ENCODE results near the gene RPL31. TPM values are rescaled to one million over a fixed set of nuclear protein-coding genes. Genes with fewer than 3 reads are reported as not detected.
"Not testable (repeated sequence)": the region's sequence is repeated elsewhere in the genome, so short reads cannot be mapped to it uniquely, and the experiment has no call there.

RPL31 gene
- total and polyA plus RNA-seq, 4 experiments from 2014 or later, result 2,455 to 6,581 (median 4,056) TPM

GRCh38 chr2:101047774-101048173 lies 45.7 kb downstream of the RPL31 start:
- H3K4me1 Mint-ChIP-seq, result no peaks in the 10 kb centered on the region

GRCh38 chr2:101048756-101049155 lies 46.7 kb downstream of the RPL31 start:
- Mint-ChIP-seq H3K36me3 (no peaks in the 10 kb centered on the region), H3K27me3 (peaks cover 2 to 4% of the 10 kb centered on the region in 2 donors), H3K27ac (no peak overlapping the region), H3K4me3 (no peak overlapping the region), H3K4me1 (no peaks in the 10 kb centered on the region), H3K9me3 (no peaks in the 10 kb centered on the region)
- no peak overlapping the region for H3K27ac ChIP-seq (ENCODE audit: low read depth, low read length)
- H3K4me1 ChIP-seq (ENCODE audit: insufficient read depth, low read length), result no peaks in the 10 kb centered on the region
- CTCF ChIA-PET (ENCODE audit: partially characterized antibody), result interaction anchor here (0.8 kb wide), 1 partner anchor 36 kb away, joined by 3 read pairs; no protein-coding TSS in a partner anchor
- POLR2A ChIA-PET (ENCODE audit: partially characterized antibody), result no interaction called here
- intact Hi-C loops (cut with micrococcal nuclease), result no loop called here
- no peaks in the 10 kb centered on the region for H3K27me3 ChIP-seq (ENCODE audit: insufficient read depth, low read length)
- no peak for DNase-seq
- no peak overlapping the region for H3K4me3 ChIP-seq (ENCODE audit: low read length in 2 of 2)
- no peaks in the 10 kb centered on the region for H3K9me3 ChIP-seq (ENCODE audit: control insufficient read depth in 1 of 2, low read length in 2 of 2)
- H3K36me3 ChIP-seq (ENCODE audit: insufficient read depth, low read length), result no peaks in the 10 kb centered on the region

More at GRCh38 chr2:101047774-101048173, 45.7 kb downstream of the RPL31 start:
- POLR2A ChIA-PET (ENCODE audit: partially characterized antibody), result no interaction called here
- no peaks in the 10 kb centered on the region for H3K36me3 ChIP-seq (ENCODE audit: insufficient read depth, low read length)
- no peak overlapping the region for H3K27ac ChIP-seq (ENCODE audit: low read depth, low read length)
- Mint-ChIP-seq H3K27me3 (peaks cover 2 to 7% of the 10 kb centered on the region in 2 donors), H3K4me3 (no peak overlapping the region), H3K36me3 (no peaks in the 10 kb centered on the region), H3K9me3 (no peaks in the 10 kb centered on the region), H3K27ac (no peak overlapping the region)
- H3K27me3 ChIP-seq (ENCODE audit: insufficient read depth, low read length), result no peaks in the 10 kb centered on the region
- H3K4me3 ChIP-seq (ENCODE audit: low read length in 2 of 2), result no peak overlapping the region
- H3K9me3 ChIP-seq (ENCODE audit: control insufficient read depth in 1 of 2, low read length in 2 of 2), result no peaks in the 10 kb centered on the region
- DNase-seq, result no peak
- CTCF ChIA-PET (ENCODE audit: partially characterized antibody), result no interaction called here
- no peaks in the 10 kb centered on the region for H3K4me1 ChIP-seq (ENCODE audit: insufficient read depth, low read length)
- intact Hi-C loops (cut with micrococcal nuclease), result no loop called here

GRCh38 chr2:101050886-101051285 lies 48.8 kb downstream of the RPL31 start:
- H3K27ac Mint-ChIP-seq; H3K9me3 Mint-ChIP-seq; H3K27me3 ChIP-seq (ENCODE audit: insufficient read depth, low read length); H3K27me3 Mint-ChIP-seq; DNase-seq; H3K4me1 ChIP-seq (ENCODE audit: insufficient read depth, low read length); H3K4me1 Mint-ChIP-seq; H3K9me3 ChIP-seq (ENCODE audit: control insufficient read depth in 1 of 2, low read length in 2 of 2); H3K36me3 Mint-ChIP-seq; H3K4me3 Mint-ChIP-seq; H3K4me3 ChIP-seq (ENCODE audit: low read length in 2 of 2); H3K36me3 ChIP-seq (ENCODE audit: insufficient read depth, low read length); intact Hi-C loops (cut with micrococcal nuclease); CTCF ChIA-PET (ENCODE audit: partially characterized antibody); POLR2A ChIA-PET (ENCODE audit: partially characterized antibody); H3K27ac ChIP-seq (ENCODE audit: low read depth, low read length): not testable (repeated sequence)

- intact Hi-C loops (cut with micrococcal nuclease), result no loop called here
- H3K4me1 ChIP-seq (ENCODE audit: insufficient read depth, low read length), result no peaks in the 10 kb centered on the region
- Mint-ChIP-seq H3K4me3 (no peak overlapping the region), H3K36me3 (no peaks in the 10 kb centered on the region), H3K27ac (no peak overlapping the region), H3K27me3 (no peaks in the 10 kb centered on the region), H3K9me3 (no peaks in the 10 kb centered on the region), H3K4me1 (no peaks in the 10 kb centered on the region)
- H3K27ac ChIP-seq (ENCODE audit: low read depth, low read length), result no peak overlapping the region
- no peaks in the 10 kb centered on the region for H3K36me3 ChIP-seq (ENCODE audit: insufficient read depth, low read length)
- ChIA-PET POLR2A (ENCODE audit: partially characterized antibody) (no interaction called here), CTCF (ENCODE audit: partially characterized antibody) (no interaction called here)
- no peaks in the 10 kb centered on the region for H3K9me3 ChIP-seq (ENCODE audit: control insufficient read depth in 1 of 2, low read length in 2 of 2)
- DNase-seq, result no peak
- H3K27me3 ChIP-seq (ENCODE audit: insufficient read depth, low read length), result no peaks in the 10 kb centered on the region
- H3K4me3 ChIP-seq (ENCODE audit: low read length in 2 of 2), result no peak overlapping the region
These were observed 50.1 kb downstream of the RPL31 start for GRCh38 chr2:101052147-101052546.

- Histone ChIP-seq H3K9me3 (ENCODE audit: control insufficient read depth in 1 of 2, low read length in 2 of 2) (no peaks in the 10 kb centered on the region), H3K36me3 (ENCODE audit: insufficient read depth, low read length) (no peaks in the 10 kb centered on the region), H3K27me3 (ENCODE audit: insufficient read depth, low read length) (no peaks in the 10 kb centered on the region), H3K27ac (ENCODE audit: low read depth, low read length) (no peak overlapping the region), H3K4me1 (ENCODE audit: insufficient read depth, low read length) (no peaks in the 10 kb centered on the region), H3K4me3 (ENCODE audit: low read length in 2 of 2) (no peak overlapping the region)
- intact Hi-C loops (cut with micrococcal nuclease), result no loop called here
- Mint-ChIP-seq H3K9me3 (no peaks in the 10 kb centered on the region), H3K36me3 (no peaks in the 10 kb centered on the region), H3K4me1 (no peaks in the 10 kb centered on the region), H3K27ac (no peak overlapping the region), H3K27me3 (no peaks in the 10 kb centered on the region), H3K4me3 (no peak overlapping the region)
- no peak for DNase-seq
- CTCF ChIA-PET (ENCODE audit: partially characterized antibody), result no interaction called here
- POLR2A ChIA-PET (ENCODE audit: partially characterized antibody), result no interaction called here
These were observed 51.0 kb downstream of the RPL31 start for GRCh38 chr2:101053117-101053516.

Other genes starting within 250 kb of the RPL31 start
- gene NPAS2, start 182.2 kb upstream of the RPL31 start, total RNA-seq, result 1 to 10 TPM; 2.1 to 2.6 TPM
- gene NPAS2, start 182.2 kb upstream of the RPL31 start, polyA plus RNA-seq, result under 1 TPM in 1 of 2 donors, not detected in 1; 0.79 TPM
- gene TBC1D8, start 149.1 kb downstream of the RPL31 start, total RNA-seq, result 1 to 10 TPM; 2.0 to 2.4 TPM
- under 1 TPM; 0.15 to 0.88 TPM for gene TBC1D8, start 149.1 kb downstream of the RPL31 start, polyA plus RNA-seq

Measured in CD4-positive, alpha-beta memory T cell (primary cell).